Bone marrow (tissue), 2 donors: Measurements from ENCODE around the gene MLPH.

Source experiments
- DNase-seq, 2 donors: peaks; one replicate each; lab custom pipeline; 2025; lab: John Stamatoyannopoulos, UW

MLPH gene

GRCh38 chr2:237480556-237480955 is 6.5 kb upstream of the MLPH start:
- no peak for DNase-seq

- no peak for DNase-seq
Measured at GRCh38 chr2:237480988-237481525, 6.0 kb upstream of the MLPH start.

- DNase-seq = no peak
Measured at GRCh38 chr2:237482485-237482884, 4.6 kb upstream of the MLPH start.

- no peak for DNase-seq
Measured at GRCh38 chr2:237483018-237483731, 3.9 kb upstream of the MLPH start.

GRCh38 chr2:237485304-237485703 is 1.7 kb upstream of the MLPH start:
- no peak for DNase-seq

GRCh38 chr2:237485844-237486243 is 1.2 kb upstream of the MLPH start:
- DNase-seq = no peak

- DNase-seq = no peak
Measured at GRCh38 chr2:237486334-237486818, 675 bp upstream of the MLPH start.

GRCh38 chr2:237487496-237487895 is 445 bp downstream of the MLPH start:
- no peak for DNase-seq

GRCh38 chr2:237488295-237488694 is 1.2 kb downstream of the MLPH start:
- no peak for DNase-seq

- DNase-seq = no peak
Measured at GRCh38 chr2:237488901-237489860, 2.1 kb downstream of the MLPH start.

- DNase-seq = no peak
Measured at GRCh38 chr2:237490009-237490711, 3.1 kb downstream of the MLPH start.

GRCh38 chr2:237490795-237491194 is 3.7 kb downstream of the MLPH start:
- no peak for DNase-seq

GRCh38 chr2:237491515-237492118 is 4.6 kb downstream of the MLPH start:
- no peak for DNase-seq

- DNase-seq = no peak
Measured at GRCh38 chr2:237492137-237492890, 5.3 kb downstream of the MLPH start.

GRCh38 chr2:237494066-237494465 is 7.0 kb downstream of the MLPH start:
- DNase-seq = no peak

GRCh38 chr2:237495521-237496117 is 8.6 kb downstream of the MLPH start:
- DNase-seq = no peak

- DNase-seq = no peak
Measured at GRCh38 chr2:237496428-237496827, 9.4 kb downstream of the MLPH start.

- DNase-seq = no peak
Measured at GRCh38 chr2:237497009-237497837, 10.2 kb downstream of the MLPH start.

- DNase-seq = no peak
Measured at GRCh38 chr2:237497838-237498186, 10.8 kb downstream of the MLPH start.

GRCh38 chr2:237498341-237498740 is 11.3 kb downstream of the MLPH start:
- DNase-seq = no peak
